Esophagus muscularis mucosa (tissue), 4 donors: Measurements from ENCODE around the gene NOX1.

Experiments used
- EP300 ChIP-seq: sonication (generic); formaldehyde crosslinking; IDR thresholded peaks from one replicate; pipeline ENCODE4 v1.6.1; 2017; ENCODE audit warnings: antibody characterized with exemption
- POLR2A ChIP-seq: fragments of 450-650 bp; IDR thresholded peaks from one replicate; pipeline ENCODE4 v1.6.1; 2017; ENCODE audit warnings: antibody characterized with exemption, moderate library complexity, mild to moderate bottlenecking, low read depth
- POLR2AphosphoS5 ChIP-seq, 2 donors: sonication (generic); formaldehyde crosslinking; IDR thresholded peaks; one replicate each; pipeline ENCODE4 v1.6.1; 2017; ENCODE audit warnings: antibody characterized with exemption in 2 of 2
- TF ChIP-seq, protein P1 (sequence below), 3 experiments: fragments of 200-600 bp in 2 of 3; fragments of 450-650 bp in 1 of 3; sonication (generic) in 2 of 3; IDR thresholded peaks; one replicate each; pipeline ENCODE4 v1.5.1; 2017 to 2019; ENCODE audit warnings: antibody characterized with exemption in 3 of 3, mild to moderate bottlenecking in 2 of 3, moderate library complexity in 1 of 3

GRCh38 chrX:100870527-100870926 lies 3.6 kb downstream of the NOX1 start:
- no peak for TF ChIP-seq POLR2AphosphoS5 (IDR thresholded peaks at IDR 0.05)
- TF ChIP-seq, protein P1, sequence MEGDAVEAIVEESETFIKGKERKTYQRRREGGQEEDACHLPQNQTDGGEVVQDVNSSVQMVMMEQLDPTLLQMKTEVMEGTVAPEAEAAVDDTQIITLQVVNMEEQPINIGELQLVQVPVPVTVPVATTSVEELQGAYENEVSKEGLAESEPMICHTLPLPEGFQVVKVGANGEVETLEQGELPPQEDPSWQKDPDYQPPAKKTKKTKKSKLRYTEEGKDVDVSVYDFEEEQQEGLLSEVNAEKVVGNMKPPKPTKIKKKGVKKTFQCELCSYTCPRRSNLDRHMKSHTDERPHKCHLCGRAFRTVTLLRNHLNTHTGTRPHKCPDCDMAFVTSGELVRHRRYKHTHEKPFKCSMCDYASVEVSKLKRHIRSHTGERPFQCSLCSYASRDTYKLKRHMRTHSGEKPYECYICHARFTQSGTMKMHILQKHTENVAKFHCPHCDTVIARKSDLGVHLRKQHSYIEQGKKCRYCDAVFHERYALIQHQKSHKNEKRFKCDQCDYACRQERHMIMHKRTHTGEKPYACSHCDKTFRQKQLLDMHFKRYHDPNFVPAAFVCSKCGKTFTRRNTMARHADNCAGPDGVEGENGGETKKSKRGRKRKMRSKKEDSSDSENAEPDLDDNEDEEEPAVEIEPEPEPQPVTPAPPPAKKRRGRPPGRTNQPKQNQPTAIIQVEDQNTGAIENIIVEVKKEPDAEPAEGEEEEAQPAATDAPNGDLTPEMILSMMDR (IDR thresholded peaks at IDR 0.05): no peak
- TF ChIP-seq POLR2A: no peak
- TF ChIP-seq EP300: no peak
